Panc1 (cell line): Measurements from ENCODE around the gene SCP2. TPM values are rescaled to one million over a fixed set of nuclear protein-coding genes. Genes with fewer than 3 reads are reported as not detected.

Experiments used
- ATAC-seq: fragments of 200-7000 bp; cut with Tn5 transposase; 2 replicates; pipeline ENCODE4 v1.9.1; 2020; ENCODE audit warnings: mild to moderate bottlenecking, moderate library complexity
- BruUV-seq: library from RNA; stranded (reverse); fragments of 400-500 nt; replicated peaks from 2 replicates; lab custom pipeline; 2021; lab: Mats Ljungman, UMichigan
- CTCF ChIA-PET: fragments of 300-600 bp; sonication (Branson Sonifier 250); formaldehyde crosslinking; loops from one replicate; lab custom pipeline; 2022; ENCODE audit warnings: antibody characterized with exemption; lab: Charles Lee
- POLR2A ChIA-PET: fragments of 300-600 bp; sonication (Branson Sonifier 250); formaldehyde crosslinking; loops from one replicate; lab custom pipeline; 2022; ENCODE audit warnings: antibody characterized with exemption; lab: Charles Lee
- DNase-seq: peaks from one replicate; pipeline ENCODE4 v3.0.0-alpha.2; 2010; ENCODE audit warnings: low read depth, low spot score
- H3K27ac ChIP-seq: 2 replicates; pipeline ENCODE4 v1.5.1; 2011; ENCODE audit warnings: mild to moderate bottlenecking, low read length, inconsistent platforms
- H3K27me3 ChIP-seq: fragments of 200-500 bp; sonication (Bioruptor generic); 2 replicates; pipeline ENCODE4 v1.6.0; 2014; ENCODE audit warnings: low read length, inconsistent platforms; ENCODE audit not compliant: control insufficient read depth, insufficient read depth
- H3K36me3 ChIP-seq: fragments of 200-500 bp; sonication (Bioruptor generic); 2 replicates; pipeline ENCODE4 v1.5.1; 2014; ENCODE audit warnings: inconsistent platforms, mild to moderate bottlenecking, low read length, moderate library complexity; ENCODE audit not compliant: control insufficient read depth, insufficient read depth
- H3K4me1 ChIP-seq: 2 replicates; pipeline ENCODE4 v1.5.1; 2011; ENCODE audit warnings: inconsistent platforms, mild to moderate bottlenecking, low read length, moderate library complexity; ENCODE audit not compliant: control insufficient read depth, insufficient read depth
- H3K4me3 ChIP-seq, 2 experiments: 2 replicates each; pipeline ENCODE4 v1.5.1; 2011 to 2012; ENCODE audit warnings: low read depth in 2 of 2, low read length in 2 of 2, mild to moderate bottlenecking in 2 of 2, inconsistent platforms in 1 of 2, moderate library complexity in 1 of 2
- H3K9me3 ChIP-seq: fragments of 200-500 bp; sonication (Bioruptor generic); 2 replicates; pipeline ENCODE4 v1.5.1; 2014; ENCODE audit warnings: low read depth, mild to moderate bottlenecking, inconsistent platforms, low read length, moderate library complexity; ENCODE audit not compliant: control insufficient read depth, insufficient read depth
- POLR2AphosphoS5 ChIP-seq: IDR thresholded peaks from 2 replicates; pipeline ENCODE4 v1.6.1; 2012; ENCODE audit warnings: mild to moderate bottlenecking, low read depth, low read length, moderate library complexity
- SIN3A ChIP-seq: IDR thresholded peaks from 2 replicates; pipeline ENCODE4 v1.6.1; 2012; ENCODE audit warnings: low read depth, mild to moderate bottlenecking, low read length, moderate library complexity, borderline replicate concordance; ENCODE audit not compliant: insufficient read depth
- TCF7L2 ChIP-seq: IDR thresholded peaks from 2 replicates; pipeline ENCODE4 v1.6.1; 2011; ENCODE audit warnings: mild to moderate bottlenecking, low read depth, low read length, inconsistent platforms
- in situ Hi-C: cut with HindIII; loops from 2 replicates; pipeline ENCODE4 v1.10.0; 2016; ENCODE audit warnings: low sequenced_read_pairs, low pct_unique_long_range_greater_than_20kb
- intact Hi-C: fragments of 100-400 bp; cut with micrococcal nuclease; formaldehyde crosslinking; loops from one replicate; pipeline ENCODE4 v1.10.0; 2022; ENCODE audit not compliant: unreplicated experiment
- total RNA-seq: library from RNA; stranded (reverse); gene quantifications from one replicate; pipeline ENCODE4 v1.2.1, GENCODE V29; 2021; ENCODE audit not compliant: unreplicated experiment
- TF ChIP-seq, protein P1 (sequence below): fragments of 450-650 bp; IDR thresholded peaks from 2 replicates; pipeline ENCODE4 v1.5.1; 2017; ENCODE audit warnings: mild to moderate bottlenecking
- TF ChIP-seq, protein P2 (sequence below), 2 experiments: IDR thresholded peaks; 2 replicates each; pipeline ENCODE4 v1.6.1; 2011 to 2012; ENCODE audit warnings: low read depth in 2 of 2, control low read depth in 1 of 2, low read length in 1 of 2, mild to moderate bottlenecking in 1 of 2, moderate library complexity in 1 of 2; ENCODE audit not compliant: insufficient read depth in 1 of 2

SCP2 gene
- total RNA-seq, 1 experiment from 2014 or later = 88.7 TPM

DNA sequence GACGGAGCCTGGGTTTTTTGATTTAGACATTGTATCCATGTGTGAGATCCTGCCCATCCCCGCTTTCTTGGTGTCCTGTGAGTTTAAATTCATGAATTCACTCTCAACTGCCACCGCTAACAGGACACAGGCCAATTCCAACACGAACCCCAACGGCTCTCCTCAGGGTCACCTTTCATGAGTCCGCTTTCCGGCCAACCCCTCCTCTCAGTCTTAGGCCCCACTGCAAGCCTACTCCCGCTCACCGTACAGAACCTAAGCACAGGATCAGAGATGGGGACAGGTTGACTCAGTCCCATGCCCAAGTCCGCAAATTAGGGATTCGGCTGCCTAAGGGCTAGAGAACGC lies 238 bp upstream of the SCP2 start:
- peaks cover 11% of the 10 kb centered on the region for H3K4me1 ChIP-seq
- peak overlapping the region; percentile 90 for H3K27ac ChIP-seq
- no peaks in the 10 kb centered on the region for H3K9me3 ChIP-seq
- intact Hi-C loops = loop anchor here (10.0 kb wide), 1 partner anchor 248 kb away; no protein-coding TSS in a partner anchor
- DNase-seq (no peak), ATAC-seq (no peak)
- CTCF ChIA-PET = interaction anchor here (0.6 kb wide), 2 partner anchors 27 to 283 kb away, joined by 5 to 9 read pairs; no protein-coding TSS in a partner anchor
- POLR2A ChIA-PET = interaction anchor here (0.6 kb wide), 1 partner anchor 9 kb away, joined by 11 read pairs; no protein-coding TSS in a partner anchor
- no peaks in the 10 kb centered on the region for H3K27me3 ChIP-seq
- peak overlapping the region; percentile 66 to 83 for H3K4me3 ChIP-seq
- peak; percentile 61; the same call in 1 of the 2 replicates for TF ChIP-seq TCF7L2
- TF ChIP-seq, protein P1, sequence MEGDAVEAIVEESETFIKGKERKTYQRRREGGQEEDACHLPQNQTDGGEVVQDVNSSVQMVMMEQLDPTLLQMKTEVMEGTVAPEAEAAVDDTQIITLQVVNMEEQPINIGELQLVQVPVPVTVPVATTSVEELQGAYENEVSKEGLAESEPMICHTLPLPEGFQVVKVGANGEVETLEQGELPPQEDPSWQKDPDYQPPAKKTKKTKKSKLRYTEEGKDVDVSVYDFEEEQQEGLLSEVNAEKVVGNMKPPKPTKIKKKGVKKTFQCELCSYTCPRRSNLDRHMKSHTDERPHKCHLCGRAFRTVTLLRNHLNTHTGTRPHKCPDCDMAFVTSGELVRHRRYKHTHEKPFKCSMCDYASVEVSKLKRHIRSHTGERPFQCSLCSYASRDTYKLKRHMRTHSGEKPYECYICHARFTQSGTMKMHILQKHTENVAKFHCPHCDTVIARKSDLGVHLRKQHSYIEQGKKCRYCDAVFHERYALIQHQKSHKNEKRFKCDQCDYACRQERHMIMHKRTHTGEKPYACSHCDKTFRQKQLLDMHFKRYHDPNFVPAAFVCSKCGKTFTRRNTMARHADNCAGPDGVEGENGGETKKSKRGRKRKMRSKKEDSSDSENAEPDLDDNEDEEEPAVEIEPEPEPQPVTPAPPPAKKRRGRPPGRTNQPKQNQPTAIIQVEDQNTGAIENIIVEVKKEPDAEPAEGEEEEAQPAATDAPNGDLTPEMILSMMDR = no peak
- no peak for TF ChIP-seq POLR2AphosphoS5
- no peak for TF ChIP-seq SIN3A
- TF ChIP-seq, protein P2, sequence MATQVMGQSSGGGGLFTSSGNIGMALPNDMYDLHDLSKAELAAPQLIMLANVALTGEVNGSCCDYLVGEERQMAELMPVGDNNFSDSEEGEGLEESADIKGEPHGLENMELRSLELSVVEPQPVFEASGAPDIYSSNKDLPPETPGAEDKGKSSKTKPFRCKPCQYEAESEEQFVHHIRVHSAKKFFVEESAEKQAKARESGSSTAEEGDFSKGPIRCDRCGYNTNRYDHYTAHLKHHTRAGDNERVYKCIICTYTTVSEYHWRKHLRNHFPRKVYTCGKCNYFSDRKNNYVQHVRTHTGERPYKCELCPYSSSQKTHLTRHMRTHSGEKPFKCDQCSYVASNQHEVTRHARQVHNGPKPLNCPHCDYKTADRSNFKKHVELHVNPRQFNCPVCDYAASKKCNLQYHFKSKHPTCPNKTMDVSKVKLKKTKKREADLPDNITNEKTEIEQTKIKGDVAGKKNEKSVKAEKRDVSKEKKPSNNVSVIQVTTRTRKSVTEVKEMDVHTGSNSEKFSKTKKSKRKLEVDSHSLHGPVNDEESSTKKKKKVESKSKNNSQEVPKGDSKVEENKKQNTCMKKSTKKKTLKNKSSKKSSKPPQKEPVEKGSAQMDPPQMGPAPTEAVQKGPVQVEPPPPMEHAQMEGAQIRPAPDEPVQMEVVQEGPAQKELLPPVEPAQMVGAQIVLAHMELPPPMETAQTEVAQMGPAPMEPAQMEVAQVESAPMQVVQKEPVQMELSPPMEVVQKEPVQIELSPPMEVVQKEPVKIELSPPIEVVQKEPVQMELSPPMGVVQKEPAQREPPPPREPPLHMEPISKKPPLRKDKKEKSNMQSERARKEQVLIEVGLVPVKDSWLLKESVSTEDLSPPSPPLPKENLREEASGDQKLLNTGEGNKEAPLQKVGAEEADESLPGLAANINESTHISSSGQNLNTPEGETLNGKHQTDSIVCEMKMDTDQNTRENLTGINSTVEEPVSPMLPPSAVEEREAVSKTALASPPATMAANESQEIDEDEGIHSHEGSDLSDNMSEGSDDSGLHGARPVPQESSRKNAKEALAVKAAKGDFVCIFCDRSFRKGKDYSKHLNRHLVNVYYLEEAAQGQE (IDR thresholded peaks at IDR 0.05; ENCODE audit: insufficient read depth in 1 of 2, low read depth in 2 of 2, low read length in 1 of 2) = no peak
- no TSS peak for BruUV-seq
- H3K36me3 ChIP-seq = no peaks in the 10 kb centered on the region; the same call in 1 of the 2 replicates
- in situ Hi-C loops = no loop called here

DNA sequence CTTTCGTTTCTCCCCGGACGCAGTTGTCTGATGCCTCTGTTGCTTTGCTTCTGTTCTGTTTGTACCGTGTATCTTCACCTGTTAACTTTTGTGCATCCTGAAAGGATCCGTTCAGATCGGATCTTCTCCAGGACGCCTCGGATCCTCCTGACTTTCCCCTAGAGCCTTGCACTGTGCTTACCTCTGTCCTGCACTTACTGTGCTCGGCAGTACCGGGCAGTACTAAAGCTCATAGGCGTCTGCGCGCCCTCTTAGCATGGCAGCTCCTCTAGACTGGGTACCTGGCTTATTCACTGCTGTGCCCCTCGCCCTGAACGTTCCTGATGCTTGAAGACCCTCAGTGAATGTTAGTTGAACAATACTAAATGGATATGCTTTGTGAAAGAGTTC lies 934 bp downstream of the SCP2 start:
- H3K4me3 ChIP-seq = peak overlapping the region; percentile 66 to 83
- ChIA-PET POLR2A (no interaction called here), CTCF (no interaction called here)
- peaks cover 11% of the 10 kb centered on the region for H3K4me1 ChIP-seq
- intact Hi-C loops = loop anchor here (10.0 kb wide), 1 partner anchor 247 kb away; no protein-coding TSS in a partner anchor
- no TSS peak for BruUV-seq
- H3K27ac ChIP-seq = peak overlapping the region; percentile 87
- in situ Hi-C loops = no loop called here
- no peaks in the 10 kb centered on the region for H3K9me3 ChIP-seq
- H3K27me3 ChIP-seq = no peaks in the 10 kb centered on the region
- DNase-seq = no peak
- TF ChIP-seq TCF7L2 = no peak
- TF ChIP-seq, protein P1 = no peak
- TF ChIP-seq SIN3A = no peak
- TF ChIP-seq POLR2AphosphoS5 = no peak
- TF ChIP-seq, protein P2 (IDR thresholded peaks at IDR 0.05; ENCODE audit: insufficient read depth in 1 of 2, low read depth in 2 of 2, low read length in 1 of 2) = no peak
- ATAC-seq = peak; percentile 75
- no peaks in the 10 kb centered on the region; the same call in 1 of the 2 replicates for H3K36me3 ChIP-seq
